Inferior parietal cortex (tissue), 1 donor: ENCODE data around the gene RIN3.
"Not testable (repeated sequence)": the region's sequence is repeated elsewhere in the genome, so short reads cannot be mapped to it uniquely, and the experiment has no call there.

Experiments used
- DNase-seq: peaks from one replicate; pipeline ENCODE4 v3.0.0-alpha.2; 2016; ENCODE audit errors: extremely low spot score

RIN3 gene

DNA sequence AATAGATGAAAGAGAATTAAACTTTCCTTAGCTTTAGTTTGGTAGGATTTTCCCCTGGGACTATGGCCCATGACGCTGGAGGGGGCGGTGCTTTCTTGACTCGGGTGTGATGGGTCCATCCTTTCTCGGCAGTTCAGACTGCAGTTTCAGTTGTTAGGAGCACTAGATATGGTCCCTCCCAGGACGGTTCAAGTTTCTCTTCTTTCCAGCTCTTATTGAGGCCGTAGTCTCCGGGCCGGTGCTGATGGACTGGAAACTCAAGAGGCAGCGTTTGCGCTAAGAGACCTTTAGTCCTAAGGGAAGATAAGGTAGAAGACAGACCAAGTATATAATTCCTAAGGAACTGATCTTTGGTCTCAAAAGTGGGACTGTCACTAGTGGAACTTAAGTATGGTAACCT, 111.2 kb downstream of the RIN3 start:
- DNase-seq = no peak

DNA sequence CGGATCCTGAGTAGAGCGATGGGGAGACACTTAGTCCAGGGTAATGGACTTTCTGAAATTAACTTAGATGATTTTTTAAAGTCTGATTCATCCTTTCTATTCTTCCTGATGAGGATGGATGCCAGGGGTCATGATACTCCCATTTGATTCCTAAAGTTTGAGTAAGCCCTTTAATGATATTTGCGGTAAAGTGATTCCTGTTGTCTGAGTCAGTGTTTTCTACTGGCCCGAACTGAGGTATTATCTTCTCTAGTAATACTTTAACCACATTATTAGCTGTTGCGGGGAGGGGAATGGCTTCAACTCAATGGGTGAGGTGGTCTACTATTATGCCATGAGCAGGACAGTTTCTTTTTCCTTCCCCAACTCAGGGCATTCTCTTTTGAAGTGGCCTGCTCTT, 111.6 kb downstream of the RIN3 start:
- DNase-seq = no peak

DNA sequence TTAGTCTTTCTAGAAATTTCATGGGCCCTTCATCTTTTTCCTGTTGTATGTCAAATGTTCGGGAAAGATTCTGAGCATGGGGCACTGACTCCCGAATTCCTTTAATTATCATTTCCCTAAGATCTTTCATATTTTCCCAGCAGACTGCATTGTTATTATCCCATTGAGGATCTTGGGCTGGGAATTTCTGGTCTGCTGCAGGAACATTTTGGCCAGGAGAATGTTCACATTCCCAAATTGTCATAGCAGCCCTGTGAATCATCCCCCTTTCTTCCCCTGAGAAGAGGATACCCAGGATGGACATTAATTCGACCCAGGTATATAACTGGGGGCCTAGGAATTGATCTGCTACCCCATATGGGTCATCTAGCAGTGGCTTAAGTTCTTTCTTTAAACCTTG, 112.5 kb downstream of the RIN3 start:
- DNase-seq = no peak

DNA sequence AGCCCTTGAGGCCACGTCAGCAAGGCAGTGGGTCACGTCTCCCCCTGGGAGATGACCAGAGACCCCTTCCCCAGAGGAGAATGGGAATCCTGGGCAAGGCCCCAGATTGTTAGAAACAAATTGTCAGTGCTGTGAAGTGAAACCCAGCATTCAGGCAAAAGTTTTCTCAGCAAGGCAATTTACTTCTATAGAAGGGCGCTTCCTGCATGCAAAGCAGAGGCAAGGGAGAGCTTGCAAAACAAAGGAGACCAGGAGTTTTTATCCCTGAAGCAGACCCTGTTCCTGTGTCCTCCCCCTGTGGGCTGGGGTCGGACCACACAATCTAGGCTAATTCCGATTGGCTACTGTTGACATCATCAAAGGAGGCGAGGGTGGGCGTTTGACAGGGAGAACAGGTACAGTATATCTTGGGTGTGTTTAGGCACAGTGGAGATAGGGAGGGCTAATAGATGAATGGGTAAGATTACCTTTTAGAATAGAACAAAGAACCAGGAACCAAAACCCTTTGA, 114.2 kb downstream of the RIN3 start:
- no peak for DNase-seq

DNA sequence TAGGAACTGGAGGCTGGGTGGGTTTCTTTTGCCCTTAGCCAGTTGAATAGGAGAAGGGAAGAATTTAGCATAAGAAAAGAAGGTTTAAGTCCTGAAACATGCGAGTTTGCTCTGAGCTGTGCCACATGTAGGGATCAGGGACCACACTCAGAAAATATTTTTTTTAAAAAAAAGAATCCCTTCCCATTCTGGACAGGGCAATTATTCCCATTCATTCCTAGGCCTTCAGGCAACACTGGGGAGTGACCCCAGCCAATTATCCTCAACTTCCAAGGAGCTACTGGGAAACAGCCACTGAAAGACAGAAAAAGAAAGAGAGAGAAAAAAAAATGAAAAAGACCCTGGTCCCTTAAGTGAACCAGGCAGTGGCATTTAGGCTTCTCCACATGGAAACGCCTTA, 115.1 kb downstream of the RIN3 start:
- no peak for DNase-seq

DNA sequence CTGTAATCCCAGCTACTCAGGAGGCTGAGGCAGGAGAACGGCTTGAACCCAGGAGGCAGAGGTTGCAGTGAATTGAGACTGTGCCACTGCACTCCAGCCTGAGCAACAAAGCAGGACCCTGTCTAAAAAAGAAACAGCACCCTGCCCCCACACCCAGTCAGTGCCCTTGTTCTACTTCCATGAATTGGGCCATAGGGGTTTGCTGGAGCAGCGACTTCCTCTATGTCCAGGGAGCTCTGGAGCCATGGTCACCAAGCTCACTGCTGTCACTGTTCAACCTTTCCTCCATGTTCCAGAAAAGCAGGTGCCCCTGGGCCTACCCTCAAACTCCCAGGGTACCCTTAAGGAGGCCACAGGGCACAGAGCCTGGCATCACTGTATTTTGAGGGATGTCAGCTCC, 116.8 kb downstream of the RIN3 start:
- no peak for DNase-seq

DNA sequence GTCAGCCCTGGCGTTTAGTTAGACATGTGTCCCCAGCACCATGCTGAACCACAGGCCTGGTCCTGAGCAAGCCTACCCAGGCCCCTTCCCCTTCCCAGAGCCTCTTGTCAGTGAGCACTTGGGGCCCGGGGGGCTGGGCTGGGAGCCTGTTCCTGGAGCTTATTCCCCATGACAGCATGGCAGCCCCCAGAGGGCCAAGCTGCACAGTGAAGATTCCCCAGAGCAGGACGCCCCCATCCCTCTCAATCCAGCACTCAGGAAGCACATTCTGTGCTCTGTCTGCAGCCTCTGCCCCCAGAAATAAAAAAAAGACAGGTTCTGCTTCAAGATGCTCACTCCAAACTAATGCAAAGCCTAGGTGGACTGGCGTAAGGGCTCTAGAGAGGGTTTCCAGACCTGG, 117.5 kb downstream of the RIN3 start:
- no peak for DNase-seq

DNA sequence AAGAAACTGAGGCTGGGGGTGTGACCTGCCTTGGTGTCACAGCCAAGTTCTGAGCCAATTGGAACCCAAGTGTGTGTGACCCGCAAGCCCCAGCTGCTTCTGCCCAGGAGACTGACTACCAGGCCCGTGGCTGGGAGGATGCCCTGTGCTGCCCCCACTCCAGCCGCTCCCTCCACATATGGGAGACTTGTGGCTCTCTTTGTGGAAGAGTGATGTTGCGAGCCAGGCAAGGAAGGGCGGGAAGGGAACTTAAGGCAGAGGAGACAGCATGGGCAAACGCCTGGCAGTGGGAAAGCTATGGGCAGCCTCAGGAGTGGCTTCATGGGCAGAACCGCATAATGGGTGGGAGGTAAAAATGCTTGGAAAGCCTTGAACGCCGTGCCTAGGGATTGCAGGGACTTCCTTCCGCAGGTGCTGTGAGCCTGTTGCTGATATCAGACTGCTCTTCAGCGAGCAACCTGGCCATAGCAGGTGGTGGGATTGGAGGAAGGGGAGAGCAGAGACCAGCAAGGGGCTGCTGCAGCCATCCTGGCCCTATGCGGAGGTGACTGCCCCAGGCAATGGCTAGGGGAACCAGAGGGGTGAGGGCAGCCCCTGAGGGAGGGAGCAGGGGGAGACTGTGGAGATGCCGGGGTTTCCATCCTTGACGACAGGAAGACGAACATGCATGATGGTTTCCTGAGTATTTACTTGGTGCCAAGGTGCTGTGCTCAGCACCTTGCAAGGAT, 119.1 kb downstream of the RIN3 start:
- DNase-seq = no peak

DNA sequence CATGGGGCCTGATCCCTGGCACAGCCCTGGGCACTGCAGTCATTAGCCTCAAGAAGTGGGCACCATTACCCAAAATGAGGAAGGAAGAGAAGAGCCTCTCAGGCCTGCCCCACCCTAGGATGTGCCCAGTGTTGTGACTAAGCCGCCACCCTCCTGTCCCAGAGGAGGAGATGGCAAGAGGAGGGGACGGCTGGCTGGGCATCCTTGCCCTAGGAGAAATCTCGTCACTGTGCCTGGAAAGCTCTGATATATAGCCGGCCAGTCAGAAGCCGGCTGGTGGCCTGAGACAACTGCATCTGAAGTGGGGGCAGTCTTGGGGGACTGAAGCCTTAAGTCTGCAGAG, 119.7 kb downstream of the RIN3 start:
- no peak for DNase-seq

DNA sequence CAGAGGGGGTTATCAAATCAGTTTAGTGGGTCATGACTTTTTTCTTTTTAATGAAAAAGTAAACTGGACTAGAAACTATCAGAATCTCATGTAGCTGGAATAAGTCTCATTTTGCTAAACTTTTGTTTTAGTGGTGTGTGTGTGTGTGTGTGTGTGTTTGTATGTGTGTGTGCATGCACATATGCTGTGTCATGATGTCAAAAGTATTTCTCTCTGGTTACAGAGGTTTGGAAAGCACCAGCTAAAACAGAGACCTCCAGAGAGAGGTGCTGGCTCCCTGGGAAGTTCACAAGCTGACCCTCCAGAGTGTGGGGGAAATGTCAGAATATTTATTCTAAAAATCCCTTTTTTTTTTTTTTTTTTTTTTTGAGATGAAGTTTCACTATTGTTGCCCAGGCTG, 120.1 kb downstream of the RIN3 start:
- no peak for DNase-seq

DNA sequence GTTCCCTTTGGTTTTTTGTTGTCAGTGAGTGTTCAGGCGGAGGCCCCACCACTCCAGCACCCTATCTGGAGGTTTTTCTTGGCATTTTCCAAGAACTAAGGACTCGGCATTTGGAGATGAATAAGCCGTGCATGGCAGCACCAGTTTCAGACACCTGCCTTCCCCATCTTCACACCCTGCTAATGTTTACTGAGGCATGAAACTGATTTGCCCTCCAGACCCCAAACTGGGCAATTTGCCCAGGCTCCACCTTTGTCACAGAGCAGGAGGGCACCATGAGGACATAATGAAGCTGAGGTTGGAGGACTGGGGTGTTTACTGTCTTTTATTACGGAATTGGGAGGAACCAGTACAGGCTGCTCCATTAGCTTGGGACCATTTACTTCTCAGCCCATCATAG, 121.5 kb downstream of the RIN3 start:
- no peak for DNase-seq

DNA sequence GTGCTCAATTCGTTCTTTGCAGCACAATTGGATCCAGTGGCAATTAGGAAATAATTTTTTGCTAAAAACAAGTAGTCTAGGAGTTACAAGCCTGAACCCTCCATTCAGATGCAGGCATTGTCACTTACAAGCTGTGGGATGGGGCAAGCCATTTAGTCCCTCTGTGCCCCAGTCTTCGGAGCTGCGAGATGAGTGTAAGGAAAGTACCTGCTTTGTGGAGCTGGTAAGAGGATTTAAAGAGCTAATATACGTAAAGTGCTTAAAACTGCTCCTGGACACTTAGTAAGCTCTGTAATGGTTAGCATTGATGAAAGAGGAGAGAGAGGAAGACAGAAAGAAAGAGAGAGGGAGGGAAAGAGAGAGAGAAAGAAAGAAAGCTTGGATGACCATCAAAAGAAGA, 122.3 kb downstream of the RIN3 start:
- DNase-seq = no peak

DNA sequence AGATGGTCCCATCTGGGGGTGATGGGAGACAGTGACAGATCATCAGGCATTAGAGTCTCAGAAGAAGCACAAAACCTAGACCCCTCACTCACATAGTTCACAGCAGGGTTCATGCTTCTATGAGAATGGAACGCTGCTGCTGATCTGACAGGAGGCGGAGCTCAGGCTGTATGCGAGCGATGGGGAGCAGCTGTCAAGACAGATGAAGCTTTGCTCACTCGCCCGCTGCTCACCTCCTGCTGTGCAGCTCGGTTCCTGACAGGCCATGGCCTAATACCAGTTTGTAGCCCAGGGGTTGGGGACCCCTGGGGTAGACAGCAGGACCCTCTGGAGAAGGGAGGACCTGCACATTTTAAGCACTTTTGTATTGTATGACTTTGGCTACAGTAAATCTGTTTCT, 123.6 kb downstream of the RIN3 start:
- DNase-seq = no peak

DNA sequence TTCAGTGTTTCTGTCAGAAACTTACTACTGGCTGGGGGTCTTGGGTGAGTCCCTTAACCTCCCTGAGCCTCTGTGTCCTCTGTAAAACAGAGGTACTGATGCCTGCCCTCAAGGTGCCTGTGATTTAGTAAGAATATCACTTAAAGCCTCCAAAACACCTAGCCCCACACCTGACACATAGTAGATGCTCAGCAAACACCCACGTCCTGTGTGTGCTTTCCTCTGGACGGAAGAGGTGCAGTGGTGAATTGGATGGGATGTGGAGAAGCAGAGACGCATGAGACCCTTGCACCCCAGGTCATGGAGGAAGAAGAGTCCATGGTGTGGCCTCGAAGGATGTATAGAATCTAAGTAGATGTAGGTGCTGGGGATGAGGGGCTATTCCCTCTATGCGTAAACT, 124.3 kb downstream of the RIN3 start:
- DNase-seq = no peak

DNA sequence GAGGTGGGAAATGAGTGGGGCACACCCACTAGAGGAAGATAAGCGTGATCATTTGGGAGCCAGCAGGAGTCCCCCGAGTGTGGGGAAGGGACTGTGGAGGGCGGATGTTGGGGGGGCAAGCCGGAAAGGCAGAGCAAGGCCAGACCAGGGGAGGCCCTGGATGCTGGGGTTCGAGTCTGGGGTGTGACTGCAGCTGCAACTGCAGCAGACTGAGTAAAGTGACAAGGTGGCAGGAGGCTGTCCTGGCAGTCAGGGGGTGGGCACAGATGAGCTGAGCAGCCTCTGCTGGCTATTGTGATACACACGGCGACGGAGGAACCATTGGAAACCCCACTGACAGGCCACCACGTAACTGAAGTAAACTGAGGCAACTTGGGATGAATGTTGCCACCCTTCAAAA, 124.7 kb downstream of the RIN3 start:
- no peak for DNase-seq

DNA sequence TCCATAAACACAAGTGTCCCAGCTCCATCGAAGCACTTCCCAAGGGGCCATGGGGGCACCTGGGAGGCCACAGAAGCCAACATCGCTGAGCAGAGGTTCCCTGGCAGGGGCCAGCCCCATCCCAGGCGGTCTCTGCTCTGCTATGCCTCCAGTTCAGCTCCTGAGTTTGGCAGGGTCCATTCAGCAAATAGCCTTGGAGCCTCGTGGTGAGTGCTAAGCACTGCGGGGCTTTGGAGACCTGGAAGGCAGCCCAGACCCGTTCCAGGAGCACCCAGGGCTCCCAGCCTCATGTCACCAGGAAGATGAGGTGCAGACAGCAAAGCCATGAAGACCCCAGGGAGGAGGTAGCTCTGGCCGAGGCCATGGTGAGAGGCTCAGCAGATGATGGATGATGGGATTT, 125.3 kb downstream of the RIN3 start:
- no peak for DNase-seq

DNA sequence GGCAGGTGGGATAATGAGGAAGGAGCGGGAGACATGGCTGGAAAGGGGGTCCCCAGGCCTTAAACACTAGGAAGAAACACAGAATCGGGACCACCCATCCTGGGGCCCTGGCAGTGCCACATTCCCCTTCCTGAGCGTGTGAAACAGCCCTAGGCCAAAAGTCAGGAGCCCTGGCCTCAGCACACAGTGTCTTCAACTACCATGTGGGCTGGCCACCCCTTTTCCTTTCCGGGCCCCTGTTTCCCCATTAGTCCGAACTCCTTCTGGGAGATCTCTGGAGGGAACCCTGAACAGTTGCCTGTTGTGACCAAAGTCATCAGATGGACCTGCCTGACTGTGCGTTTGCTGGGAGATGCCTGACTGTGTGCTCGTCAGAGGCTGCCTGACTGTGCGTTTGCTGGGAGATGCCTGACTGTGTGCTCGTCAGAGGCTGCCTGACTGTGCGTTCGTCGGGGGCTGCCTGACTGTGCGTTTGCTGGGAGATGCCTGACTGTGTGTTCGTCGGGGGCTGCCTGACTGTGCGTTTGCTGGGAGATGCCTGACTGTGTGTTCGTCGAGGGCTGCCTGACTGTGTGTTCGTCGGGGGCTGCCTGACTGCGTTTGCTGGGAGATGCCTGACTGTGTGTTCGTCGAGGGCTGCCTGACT, 126.0 kb downstream of the RIN3 start:
- DNase-seq = not testable (repeated sequence)

DNA sequence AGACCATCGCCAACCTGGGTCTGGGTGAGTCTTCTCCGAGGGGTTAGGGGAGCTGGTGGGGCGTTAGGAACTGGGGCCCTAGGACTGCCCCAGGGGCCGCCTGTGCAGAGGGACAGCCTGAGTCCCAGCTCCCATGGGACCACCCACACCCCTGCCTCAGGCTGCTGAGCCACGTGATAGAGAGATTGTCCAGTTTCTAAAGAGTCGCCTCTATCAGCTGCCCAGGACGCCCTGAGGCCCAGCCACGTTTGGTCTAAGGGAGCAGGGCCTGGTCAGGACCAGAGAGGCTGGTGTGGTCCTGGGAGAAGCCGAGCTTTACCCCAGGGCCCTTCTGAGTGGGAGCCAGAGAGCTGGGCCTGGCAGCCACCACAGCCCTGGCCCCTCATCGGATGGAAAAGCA, 127.7 kb downstream of the RIN3 start:
- DNase-seq = no peak

DNA sequence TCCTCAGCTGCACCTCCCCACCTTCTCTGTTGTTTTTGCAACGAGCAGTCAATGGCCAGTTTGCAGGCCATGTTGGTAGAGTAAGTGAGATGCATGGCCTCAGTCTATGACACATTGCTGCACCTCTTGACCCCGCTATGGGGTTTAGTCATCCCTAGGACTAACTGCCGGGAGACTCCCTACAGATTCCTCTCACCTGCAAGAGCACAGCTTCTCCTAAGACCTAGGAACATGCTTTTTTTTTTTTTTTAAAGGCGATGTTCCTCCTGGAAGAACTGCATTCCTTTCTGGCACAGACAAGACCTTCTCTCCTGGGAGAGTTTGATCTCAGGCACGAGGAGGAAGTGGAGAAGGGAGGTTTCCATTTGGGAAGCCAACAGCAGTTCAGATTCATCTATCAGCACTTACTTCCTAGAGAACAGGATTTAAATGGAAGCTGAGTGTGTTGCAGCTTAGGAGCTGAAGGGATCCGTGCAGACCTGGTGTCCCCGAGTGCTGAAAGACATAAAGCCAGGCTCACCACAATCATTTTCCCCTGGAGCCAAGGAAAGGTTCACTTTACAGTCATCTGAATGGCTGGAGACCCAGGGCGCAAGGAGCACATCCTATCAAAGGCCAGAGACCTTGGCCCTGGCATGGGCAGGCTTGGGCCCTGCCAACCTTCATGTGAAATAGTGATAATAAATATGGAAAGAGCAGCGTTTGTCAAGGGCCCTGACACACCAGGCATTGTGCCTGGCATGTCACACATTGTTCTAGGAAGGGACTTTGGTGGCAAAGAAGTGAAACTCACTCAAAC, 130.8 kb downstream of the RIN3 start:
- DNase-seq = no peak

DNA sequence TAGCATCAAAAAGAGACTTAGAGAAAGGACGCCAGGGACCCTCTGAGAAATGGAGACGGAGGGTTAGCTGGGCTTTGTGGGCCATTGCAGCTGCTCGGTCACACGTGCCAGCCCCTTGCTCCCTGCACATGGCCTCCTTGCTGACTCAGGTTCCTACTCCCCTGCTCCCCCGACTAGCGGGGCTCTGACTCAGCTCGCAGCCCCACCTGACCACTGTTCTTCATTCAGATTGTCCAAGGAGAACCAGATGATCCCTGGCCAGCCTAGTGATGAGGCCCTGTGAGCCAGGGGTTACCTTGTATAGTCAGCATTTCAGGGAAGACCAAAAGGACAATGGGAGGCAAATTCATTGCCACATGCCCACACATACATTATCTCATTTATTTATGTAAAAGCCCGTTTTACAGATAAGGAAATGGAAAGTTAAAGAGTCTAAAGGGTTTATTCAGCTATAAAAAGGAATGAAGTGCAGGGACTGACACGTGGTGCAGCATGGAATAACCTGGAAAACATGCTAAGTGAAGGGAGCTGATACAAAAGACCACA, 131.5 kb downstream of the RIN3 start:
- no peak for DNase-seq

DNA sequence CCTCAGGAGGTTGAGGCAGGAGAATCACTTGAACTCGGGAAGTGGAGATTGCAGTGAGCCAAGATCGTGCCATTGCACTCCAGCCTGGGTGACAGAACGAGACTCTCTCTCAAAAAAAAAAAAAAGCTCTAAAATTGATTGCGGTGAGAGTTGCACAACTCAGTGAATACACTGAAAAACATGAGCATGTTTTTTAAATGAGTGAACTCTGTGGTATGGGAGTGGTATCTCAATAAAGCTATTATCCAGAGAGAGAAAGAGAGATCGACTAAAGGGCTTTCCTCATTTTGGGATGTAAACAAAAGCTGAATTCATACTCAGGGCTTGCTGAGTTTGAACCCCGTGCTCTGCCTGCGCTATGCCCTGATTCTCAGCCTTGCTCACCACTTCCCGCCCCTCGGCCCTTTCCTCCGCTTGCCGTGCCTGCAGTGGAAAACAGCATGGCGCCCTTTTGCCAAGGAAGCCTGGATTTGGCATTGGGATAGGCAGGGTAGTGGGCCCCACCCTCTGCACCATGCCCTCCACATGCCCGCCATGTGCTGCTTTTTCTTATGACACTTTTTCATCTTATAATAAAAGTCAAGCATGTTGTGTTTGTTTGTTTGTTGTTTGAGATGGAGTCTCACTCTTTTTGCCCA, 132.4 kb downstream of the RIN3 start:
- DNase-seq = no peak
